Activated CD8-positive, alpha-beta memory T cell treated with anti-CD3 and anti-CD28 coated beads, Interleukin-2, amount 50 U/mL, for 24 hours (primary cell): Measurements from ENCODE around the gene CLC.
"Not testable (repeated sequence)": the region's sequence is repeated elsewhere in the genome, so short reads cannot be mapped to it uniquely, and the experiment has no call there.

ENCODE experiments used
- DNase-seq: peaks from one replicate; pipeline ENCODE4 v3.0.0-alpha.2; 2020; ENCODE audit errors: extremely low read depth

The CLC gene

GRCh38 chr19:39737891-39738290 is at the start of gene CLC:
CLC (minus strand) TSS chr19:39738029; CDS start chr19:39737952, 77 bp downstream.
- no peak for DNase-seq

- DNase-seq = no peak
Measured at GRCh38 chr19:39780894-39781293, 43.1 kb upstream of the CLC start.

DNA sequence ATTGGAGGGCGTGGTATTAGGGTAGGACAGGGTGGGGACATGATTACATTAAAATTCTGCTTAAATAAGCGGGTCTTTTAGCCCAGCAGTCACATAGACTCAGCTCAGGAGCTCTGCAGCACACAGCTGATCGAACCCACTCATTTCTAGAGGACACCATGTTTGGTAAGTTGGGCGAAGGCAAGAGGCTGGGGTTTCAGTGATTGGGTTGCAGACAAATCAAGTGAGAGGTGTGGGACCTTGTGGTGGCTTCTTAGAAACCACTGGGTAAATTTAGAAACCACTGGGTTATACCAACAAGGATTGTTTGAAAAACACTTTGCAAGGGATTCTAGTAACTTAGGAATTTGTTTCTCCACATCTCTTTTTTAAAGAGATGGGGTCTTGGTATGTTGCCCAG is 40.9 kb upstream of the CLC start, which contains the start of gene LEUTX:
LEUTX (plus strand) TSS at position 92 of the 400 bp plus-strand sequence; CDS start at position 159, 67 bp downstream.
- no peak for DNase-seq

- DNase-seq = no peak
Measured at GRCh38 chr19:39768786-39769185, 31.0 kb upstream of the CLC start.

DNA sequence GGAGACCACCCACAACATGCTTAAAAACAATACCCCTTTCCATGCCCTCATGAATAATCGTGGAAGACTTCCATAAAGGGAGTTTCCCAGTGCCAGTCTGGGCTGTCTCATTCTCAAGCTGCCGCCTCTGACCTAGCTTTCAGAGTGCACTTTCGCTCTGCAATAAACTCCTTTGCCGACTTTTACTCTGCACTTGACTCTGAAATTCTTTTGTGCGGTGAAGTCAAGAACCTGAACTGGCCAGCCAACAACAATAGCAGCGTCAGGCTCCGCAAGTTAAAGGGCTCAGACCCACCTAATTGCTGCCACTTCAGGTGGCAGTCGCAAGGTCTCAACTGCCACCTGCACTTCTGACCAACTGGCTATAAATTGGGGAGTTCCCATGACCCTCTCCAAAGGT is 30.5 kb upstream of the CLC start:
- no peak for DNase-seq

DNA sequence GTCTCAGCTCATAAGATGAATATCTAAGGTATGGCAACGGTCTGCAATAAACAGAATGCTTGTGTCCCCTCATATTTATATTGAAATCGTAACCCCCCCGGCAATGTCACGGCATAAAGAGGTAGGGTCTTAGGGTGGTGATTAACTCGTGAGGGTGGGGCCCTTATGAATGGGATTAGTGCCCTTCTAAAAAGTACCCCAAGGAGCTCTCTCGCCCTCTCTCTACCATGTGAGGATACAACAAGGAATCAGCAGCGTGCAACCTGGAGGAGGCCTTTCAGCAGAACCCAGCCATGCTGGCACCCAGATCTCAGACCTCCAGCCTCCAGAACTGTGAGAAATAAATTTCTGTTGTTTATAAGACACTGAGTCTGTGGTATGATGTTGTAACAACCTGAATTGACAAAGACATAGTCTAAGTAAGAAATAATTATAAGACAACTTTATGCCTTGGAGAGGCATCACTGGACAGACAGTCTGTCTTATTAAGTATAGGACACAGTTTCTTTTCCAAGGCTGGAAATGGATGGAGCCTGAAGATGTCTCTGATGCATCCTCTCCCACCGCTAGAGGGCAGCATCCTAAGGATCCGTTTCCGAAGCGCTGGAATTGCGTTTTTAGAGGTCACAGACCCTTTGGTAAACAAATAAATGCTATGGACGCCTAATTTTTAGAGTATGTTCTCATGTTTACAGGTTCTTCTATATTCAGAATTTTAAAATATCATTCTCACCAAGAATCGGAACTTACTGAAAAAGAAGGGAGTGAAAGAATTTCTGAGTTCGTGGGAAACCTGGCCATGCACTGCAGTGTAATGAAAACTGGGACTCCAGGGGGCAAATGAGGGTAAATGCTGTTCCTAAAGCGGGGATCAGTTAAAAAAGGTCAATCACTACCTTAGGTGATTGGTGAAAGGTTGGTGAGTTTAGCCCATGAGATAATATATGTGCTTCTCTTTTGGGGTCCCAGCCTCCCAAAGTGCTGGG is 27.6 kb upstream of the CLC start:
- DNase-seq = peak; percentile 7

- DNase-seq = not testable (repeated sequence)
Measured at GRCh38 chr19:39761851-39762250, 24.0 kb upstream of the CLC start.

- no peak for DNase-seq
Measured at GRCh38 chr19:39759457-39760184, 21.8 kb upstream of the CLC start.

- no peak for DNase-seq
Measured at GRCh38 chr19:39754971-39755370, 17.1 kb upstream of the CLC start.

- DNase-seq = no peak
Measured at GRCh38 chr19:39754544-39754943, 16.7 kb upstream of the CLC start.

GRCh38 chr19:39752795-39753194 is 15.0 kb upstream of the CLC start:
- DNase-seq = no peak

DNA sequence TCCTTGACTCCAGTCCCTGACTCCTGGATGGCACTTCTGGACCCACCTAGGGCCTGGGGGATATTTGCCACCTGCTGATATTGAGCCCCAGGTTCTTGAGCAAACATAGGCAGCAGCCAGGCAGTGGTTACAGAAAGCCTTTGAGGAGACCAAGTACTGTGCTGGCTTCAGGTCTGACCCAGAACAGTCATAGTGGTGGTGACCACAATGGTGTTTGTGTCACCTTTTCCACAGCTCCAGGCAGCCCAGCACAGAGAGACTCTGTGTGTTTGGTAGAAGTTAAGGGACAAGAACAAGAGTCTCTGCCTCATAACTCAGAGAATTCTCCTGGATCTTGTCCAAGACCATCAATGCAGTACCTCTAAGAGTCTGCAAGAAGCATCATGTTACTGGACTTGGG is 14.6 kb upstream of the CLC start:
- no peak for DNase-seq

DNA sequence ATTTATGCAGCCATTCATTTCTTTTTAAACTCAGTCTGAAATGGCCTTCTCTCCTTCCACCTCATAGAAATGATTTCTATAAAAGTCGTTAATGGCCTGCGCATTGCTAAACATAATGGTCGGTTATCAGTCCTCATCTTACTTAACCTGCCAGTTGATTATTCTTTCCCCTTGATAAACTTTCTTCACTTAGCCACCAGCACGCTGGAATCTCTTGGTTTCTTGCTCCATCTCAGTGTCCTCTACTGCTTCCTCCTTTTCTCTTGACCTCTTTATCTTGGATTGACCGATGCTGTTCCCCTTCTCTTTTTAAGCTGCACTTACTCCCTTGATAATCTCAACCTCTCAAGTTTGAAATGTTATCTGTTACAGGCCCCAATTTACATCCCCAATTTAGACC is 12.2 kb upstream of the CLC start:
- no peak for DNase-seq

- no peak for DNase-seq
Measured at GRCh38 chr19:39746836-39747529, 9.2 kb upstream of the CLC start.

DNA sequence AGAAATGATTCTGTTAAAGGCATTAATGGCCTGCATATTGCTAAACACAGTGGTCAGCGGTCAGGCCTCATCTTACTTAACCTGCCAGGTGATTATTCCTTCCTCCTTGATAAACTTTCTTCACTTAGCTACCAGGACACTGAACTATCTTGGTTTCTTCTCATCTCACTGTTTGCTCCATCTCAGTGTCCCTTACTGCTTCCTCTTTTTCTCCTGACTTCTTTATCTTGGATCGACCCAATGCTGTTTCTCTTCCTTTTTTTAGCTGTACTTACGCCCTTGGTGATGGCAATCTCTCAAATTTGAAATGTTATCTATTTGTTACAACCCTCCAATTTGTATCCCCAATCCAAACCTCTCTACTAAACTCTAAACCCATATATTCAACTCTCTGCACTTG is 7.8 kb upstream of the CLC start:
- no peak for DNase-seq

- no peak for DNase-seq
Measured at GRCh38 chr19:39740395-39740794, 2.6 kb upstream of the CLC start.

- no peak for DNase-seq
Measured at GRCh38 chr19:39738814-39739213, 985 bp upstream of the CLC start.

DNA sequence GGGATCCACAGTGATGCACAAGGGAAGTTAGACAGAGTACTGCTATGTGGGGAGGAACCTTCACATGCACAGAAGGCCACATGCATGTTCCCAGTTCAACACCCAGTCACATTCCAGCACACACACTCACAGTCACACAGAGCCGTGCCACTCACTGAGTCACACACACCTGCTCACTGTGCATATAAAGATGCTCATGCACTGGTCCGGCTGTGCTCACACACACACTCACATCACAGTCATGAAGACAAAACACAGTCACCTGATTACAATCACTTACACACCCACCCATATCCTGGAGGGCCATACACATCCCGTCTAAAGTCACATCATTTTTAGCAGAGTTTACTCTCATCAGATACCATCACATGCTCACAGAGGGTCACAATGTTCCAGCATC is 478 bp downstream of the CLC start:
- no peak for DNase-seq

DNA sequence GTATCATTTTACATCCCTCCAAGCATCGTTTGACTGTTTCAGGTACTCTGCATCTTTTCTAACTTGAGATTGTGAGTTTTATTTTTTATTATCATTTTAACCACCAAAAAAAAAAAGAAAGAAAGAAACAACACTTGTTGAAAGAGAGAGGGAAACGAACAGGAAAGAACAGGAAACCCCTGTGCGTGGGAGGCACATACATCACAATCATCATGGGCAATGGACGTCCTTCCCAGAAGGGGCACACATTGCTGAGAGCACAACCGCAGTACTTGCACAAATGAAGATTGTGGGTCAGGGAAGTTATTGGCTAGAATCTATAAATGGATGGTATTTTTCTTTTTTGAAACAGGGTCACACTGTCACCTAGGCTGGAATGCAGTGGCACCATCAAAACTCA is 1.7 kb downstream of the CLC start:
- no peak for DNase-seq

DNA sequence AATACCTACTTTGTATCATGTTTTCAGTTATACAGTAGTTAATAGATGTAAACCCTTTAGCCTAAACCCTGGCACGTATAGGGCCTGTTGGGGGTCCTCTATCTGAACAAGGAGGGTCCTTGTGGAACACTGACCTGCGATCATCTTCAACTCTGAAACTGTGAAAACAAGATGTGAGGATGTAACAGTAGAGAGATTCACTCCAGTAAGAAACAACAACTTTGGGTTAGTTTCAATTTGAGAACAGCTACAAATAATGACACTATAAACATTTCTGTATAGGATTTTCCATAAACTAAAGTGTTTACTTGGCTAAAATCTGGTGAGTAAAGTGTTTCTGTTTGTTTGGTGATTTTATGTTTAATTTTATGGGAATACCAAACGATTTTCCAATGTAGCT is 2.1 kb downstream of the CLC start:
- DNase-seq = no peak

DNA sequence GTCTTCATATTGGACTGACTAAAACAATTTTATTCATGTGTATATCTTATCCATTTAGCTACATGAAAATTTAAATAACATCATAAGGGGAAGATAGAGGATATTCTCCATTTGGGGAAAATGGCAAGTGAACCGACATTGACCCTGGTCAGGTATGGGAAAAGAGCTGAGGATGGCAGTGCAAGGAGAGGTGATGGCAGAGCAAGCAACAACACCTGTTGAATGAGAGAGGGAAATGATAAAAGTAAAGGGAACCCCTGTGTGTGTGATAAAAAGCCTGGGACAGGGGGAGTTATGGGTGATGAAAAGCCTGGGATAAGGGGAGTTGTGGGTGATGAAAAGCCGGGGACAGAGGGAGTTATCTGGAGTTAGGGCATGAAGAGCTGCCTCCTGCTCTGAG is 4.0 kb downstream of the CLC start:
- no peak for DNase-seq

GRCh38 chr19:39731685-39732084 is 6.1 kb downstream of the CLC start:
- DNase-seq = no peak
